GM21381 (cell line): ENCODE measurements around the gene MED17.

ENCODE experiments used
- ATAC-seq: cut with Tn5 transposase; IDR thresholded peaks from one replicate; pipeline ENCODE4 v1.9.1; 2021; ENCODE audit warnings: mild to moderate bottlenecking, moderate library complexity; ENCODE audit not compliant: unreplicated experiment

Gene MED17

DNA sequence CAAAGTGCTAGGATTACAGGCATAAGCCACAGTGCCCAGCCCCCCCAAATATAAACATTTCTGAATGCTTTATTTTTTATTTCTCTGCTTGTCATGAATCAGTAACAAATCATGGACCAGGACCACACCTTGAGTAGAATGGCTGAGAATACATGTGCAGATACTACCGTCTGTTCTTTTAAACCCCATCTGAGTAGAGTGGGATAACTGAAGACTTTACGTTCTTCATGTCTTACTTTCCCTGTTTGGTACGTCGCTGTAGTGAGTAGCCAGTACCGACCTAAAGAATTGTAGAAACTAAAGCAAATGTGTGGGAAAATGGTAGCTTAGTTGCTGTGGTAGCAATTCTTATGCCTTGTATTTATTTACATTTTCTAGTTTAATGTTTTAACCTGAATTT is 29.9 kb downstream of the MED17 start:
- ATAC-seq, result no peak

DNA sequence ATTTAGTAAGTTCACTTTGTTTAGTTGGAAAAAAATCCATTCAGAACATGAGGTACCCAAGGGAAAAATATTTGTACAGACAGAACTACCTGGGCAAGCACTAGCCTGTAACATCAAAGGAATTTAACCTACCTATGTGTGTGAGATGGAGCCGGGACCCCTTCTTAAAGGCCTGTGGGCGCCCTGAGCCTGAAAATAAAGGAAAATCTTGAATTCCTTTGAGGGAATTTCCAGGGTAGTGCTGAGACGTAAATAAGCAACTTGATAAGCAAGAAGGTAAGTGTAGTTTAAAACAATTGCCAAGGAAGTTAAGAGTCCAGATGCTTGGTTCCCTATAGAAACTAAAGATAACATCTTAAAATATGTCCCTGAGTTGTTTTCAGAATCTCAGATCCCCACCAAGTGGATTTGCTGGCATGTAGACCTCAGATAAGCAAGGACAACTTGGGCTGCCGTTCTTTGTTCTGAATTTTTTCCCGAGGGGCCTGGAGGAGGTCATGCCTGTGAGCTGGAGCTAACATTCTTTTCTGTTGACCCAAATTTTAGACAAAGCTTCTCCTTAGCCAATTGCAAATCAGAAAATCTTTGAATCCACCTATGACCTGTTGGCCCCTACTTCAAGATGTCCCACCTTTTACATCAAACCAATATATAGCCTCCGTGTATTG is 31.0 kb downstream of the MED17 start:
- no peak for ATAC-seq

DNA sequence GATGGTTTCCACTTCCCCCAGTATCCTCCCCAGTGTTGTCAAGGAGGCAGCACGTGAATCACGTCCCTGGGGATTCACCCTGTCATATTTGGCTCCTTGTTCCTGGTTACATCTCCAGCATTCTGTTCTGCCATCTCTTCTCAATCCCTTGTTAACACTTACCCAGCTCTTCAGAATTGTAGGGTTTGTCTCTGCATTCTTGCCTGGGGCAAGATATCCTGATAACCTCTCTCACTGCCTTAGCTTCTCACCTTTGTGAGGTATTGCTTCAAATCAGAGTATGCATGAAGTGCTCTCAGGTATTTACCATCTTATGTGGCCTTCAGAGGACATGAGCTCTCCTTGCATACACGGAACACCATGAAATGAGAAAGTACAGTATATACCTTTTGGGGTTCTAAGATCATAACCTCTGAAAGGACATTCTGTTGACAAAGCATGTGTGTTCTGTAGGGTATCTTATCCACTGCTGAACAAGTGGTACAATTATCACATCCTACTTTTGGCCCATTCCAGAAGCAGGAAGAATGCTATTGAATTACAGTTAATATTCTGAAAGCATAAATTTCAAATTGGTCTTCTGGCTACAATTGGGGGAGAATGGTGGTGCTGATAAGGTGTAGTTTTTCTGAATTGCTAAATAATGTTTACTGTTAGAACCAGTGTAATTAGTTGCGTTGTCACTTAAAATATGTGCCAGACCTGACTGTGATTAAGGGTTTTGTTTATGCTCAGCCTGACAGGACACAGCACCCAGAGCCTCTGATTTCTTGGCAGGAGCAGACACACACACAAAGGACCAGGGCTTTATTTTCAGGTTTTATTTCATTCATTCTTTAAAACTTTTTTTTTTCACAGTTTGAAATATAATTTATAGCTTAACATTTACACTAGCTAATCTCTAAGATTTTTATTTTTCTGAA is 33.6 kb downstream of the MED17 start:
- no peak for ATAC-seq

DNA sequence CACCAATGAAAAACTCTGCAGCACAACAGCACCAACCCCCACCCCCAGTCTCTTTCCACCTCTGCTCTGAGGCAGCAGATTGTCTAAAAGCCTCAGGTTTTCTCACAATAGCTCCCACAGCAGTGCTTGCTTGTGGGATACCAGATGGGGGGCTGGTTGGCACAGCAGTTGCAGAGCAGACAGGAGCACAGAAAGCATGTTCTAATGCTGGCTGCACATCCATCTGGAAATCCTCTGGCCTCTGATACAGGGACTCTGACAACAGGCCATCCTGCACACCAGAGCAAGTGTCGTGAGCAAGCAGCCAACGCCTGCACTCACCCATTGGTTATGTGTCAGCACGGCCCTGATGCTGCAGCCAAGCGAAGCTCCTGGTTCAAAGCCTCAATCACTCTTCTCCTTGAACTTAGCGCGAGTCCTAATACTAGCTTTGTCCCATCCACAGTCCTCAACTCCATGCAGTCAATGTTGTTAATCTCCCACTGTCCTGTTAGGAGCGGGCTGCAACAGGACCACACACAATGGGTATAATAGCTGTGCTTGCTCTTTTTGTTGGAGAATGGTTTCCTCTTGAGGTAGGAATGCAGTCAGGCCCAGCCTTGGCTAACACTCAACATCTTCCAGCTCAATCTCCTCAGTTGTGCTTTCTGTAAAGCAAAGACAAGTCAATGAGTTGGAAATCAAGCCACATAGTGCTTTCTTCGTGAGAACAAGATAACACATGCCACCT is 36.0 kb downstream of the MED17 start:
- no peak for ATAC-seq

DNA sequence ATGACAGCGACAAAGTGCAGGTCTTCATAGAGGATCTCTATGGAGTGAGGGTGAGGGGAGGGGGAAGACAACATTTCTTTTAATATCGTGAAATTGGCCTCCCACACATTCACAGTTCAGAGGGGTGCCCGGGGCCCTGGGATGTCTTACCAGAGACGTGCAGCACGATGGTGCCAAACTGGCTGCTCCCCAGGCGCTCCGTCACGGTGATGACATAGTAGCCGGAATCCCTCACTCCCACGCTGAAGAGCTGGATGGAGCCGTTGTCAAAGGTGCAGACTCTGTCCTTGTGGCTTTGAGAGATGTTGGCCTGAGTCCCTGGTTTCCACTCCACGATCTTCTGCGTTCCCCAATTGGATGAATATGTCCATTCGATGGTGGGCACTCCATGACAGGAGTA is 36.8 kb downstream of the MED17 start:
- no peak for ATAC-seq

DNA sequence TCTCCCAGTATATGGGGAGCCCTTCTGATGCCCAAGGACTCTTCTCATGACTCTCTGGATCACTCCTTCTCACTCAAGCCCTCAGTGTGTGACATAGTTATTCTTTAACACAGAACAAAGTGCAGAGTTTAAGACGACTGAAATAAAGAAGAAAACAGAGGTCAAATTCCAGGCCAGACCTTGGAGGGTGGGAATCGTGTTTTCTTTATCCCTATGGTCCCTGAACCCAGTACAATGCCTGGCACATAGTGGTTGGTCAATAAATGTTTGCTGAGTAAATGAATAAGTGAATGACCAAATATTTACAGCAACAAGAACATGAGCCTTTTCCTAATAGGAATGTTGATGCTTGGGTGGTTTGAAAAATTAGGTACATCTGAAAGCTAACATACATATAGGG is 37.5 kb downstream of the MED17 start:
- ATAC-seq, result no peak

DNA sequence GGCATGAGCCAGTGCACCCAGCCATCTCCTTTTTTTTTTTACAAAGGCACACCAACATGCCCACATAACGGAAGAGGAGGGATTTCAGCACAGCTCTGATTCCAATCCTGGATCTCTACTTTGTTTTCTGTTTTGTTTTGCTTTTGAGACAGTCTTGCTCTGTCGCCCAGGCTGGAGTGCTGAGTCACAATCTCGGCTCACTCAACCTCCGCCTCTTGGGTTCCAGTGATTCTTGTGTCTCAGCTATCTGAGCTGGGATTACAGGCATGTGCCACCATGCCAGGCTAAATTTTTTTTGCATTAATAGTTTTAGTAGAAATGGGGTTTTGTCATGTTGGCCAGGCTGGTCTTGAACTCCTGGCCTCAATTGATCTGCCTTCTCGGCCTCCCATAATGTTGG is 38.3 kb downstream of the MED17 start:
- ATAC-seq, result no peak

DNA sequence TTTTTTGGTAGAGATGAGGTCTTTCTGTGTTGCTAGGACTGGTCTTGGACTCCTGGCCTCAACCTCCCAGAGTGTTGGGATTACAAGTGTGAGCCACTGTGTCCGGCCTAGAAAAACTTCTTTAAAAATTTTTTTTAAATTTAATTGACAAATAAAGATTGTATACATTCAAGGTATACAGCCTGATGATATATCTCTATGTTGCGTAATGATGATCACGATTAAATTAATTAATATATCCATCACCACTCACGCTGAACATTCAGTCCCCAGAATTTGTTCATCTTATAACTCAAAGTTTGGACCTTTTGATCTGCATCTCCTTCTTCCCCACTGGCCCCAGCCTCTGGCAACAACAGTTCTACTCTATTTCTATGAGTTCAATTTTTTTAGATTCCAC is 39.1 kb downstream of the MED17 start:
- no peak for ATAC-seq

DNA sequence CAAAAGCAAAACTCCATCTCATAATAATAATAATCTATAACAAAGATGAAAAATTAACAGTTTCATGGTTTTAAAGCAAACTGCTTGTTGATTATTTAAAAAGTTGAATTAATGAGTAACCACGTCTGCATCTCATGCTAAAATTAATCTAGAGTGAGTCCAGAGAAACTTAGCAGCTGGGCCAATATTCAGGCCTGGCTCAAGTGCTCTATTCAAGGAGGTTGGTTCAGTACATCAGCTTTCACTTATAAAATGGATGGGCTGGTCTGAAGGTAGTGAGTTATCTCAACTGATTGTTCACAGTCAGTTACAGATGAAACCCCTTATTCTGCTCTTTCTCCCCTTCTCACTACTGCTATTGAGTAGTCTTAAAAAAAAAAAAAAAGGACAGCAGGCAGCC is 43.3 kb downstream of the MED17 start:
- no peak for ATAC-seq

DNA sequence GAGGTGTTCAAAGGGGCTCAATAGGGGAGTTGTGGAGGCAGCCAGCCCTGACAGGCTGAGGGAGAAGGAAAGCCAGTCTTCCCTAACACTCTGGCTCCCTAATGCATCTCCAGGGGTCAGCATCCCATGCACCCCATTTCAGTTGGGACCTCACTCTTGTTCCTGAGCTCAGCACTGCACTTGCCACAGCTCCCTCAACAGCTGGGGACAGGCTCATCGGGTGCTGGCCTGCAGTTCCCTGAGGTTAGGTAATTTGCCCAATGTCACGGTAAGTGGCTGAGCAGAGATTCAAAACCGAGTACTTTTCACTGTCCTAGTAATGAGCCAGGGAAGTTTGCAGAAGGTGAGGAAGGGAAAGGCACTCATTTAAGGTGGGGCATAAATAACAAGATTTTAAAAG is 45.5 kb downstream of the MED17 start:
- no peak for ATAC-seq

DNA sequence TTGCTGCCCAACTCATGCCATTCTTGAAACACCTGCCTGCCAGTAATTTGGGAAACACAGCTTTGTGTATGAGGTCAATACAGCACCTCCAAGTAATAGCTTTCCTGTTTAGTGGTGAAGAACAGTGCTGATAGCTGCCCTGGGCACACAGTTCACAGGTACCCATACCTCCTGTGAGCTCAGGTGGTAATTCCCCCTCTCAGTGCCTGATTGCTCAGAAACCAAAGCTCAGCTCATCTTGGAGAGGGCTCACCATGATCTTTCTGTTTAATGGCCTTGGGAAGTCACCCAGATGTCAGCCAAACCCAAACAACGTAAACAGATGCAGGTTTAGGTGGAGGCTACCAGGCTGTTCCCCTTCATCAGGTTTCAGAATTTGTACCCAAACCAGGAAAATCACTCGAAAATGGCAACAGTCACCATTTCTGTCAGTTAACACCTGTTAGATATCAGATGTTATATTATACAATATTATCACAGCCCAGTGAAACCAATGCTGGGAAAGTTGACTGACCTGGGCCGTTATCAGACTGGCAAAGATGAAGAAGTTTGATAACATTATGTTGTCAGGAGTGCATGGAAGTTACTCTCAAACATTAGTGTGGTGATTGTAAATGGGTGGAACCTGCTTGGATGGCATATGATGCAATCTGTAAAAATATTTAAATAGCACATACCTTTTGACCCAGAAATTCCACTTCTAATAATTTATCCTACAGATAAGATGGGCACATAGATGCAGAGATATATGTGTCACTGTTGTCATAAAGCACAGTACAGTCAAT is 47.5 kb downstream of the MED17 start:
- no peak for ATAC-seq

DNA sequence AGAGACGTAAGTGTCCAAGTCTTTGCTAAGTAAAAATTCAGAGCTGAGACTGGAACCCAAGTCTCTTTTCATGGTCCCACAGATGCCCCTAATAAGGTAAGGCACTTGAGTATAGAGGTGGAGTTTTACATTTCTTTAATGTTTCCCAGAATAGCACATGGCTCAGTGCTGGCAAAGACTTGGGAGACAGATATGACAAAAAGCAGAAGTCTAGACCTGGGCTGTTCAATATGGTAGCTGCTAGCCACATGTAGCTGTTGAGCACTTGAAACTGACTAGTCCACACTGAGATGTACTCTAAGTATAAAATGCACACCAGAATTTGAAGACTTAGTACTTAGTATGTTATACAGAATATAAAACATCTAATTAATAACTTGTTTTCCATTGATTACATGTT is 48.7 kb downstream of the MED17 start:
- ATAC-seq, result no peak

DNA sequence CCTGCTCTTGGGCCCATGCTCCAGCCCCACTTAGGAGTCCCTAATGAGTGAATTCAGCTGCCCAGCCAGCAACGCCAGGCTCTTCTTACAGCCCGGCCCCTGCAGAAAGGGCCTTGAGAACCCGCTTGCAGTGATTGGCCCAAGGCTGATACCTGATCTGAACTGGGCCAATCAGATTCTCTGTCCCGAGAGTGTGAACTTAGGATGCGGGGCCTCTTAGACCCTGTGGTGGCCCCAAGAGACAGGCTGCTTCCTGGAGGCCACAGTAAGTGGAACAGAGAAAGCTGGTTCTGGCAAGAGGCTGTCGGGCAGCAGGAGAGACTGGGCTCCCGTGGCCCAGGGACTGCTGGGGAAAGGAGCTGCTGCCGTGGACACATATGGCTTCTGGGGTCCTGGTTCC is 54.9 kb downstream of the MED17 start:
- no peak for ATAC-seq

DNA sequence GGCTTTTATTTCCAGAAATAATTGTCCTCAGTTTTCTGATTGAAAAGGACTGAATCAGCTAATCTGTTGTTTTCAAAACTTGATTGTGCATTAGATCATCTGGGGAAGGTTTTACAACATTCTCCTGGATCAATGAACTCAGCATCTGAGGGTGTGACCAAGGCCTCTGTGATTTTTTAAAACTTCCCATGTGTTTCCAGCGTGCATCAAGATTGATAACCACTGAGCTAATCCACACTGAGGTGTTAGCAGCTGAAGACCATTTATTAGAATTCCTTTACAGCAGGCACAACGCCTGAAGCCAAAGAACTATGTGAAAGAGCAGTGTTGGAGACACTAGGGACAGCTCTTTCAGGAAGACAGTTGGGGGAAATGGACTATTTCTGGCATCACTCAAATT is 56.1 kb downstream of the MED17 start:
- no peak for ATAC-seq

DNA sequence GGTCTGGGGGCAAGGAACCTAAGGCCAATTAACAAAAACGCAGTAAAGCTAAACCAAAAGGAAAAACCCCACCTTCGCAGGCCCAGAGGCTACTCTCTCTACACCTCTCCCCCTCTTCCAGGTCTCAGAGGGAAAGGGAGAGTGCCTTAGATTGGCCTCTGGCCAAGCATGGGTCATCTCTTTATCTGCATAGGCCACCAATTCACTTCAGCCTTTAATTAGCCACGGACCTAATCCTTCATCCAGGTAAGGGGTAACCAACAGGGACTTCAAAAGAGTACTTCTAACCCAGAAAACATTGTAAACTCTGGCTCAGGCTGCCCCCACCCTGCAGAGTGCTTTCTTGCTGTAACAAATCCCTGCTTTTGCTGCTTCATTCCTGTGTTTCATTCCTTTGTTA is 56.9 kb downstream of the MED17 start:
- ATAC-seq, result no peak

DNA sequence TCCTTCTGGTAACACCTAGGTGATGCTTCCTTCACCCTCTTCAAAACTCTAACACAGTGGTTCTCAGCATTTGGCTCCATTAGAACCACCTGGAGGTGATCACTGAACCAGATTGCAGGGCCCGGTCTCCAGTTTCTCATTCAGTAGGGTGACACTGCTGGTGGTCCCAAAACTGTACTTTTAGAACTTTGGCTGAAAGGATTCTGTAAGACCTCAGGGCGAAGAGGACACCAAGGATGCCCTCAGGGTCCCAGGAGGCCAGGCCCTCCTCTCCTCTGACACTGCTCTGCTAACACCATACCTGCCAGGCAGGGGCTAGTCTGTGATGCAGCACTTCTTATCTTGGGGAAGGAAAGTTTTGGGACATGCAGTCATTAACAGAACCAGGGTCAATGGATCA is 57.4 kb downstream of the MED17 start:
- ATAC-seq, result no peak

DNA sequence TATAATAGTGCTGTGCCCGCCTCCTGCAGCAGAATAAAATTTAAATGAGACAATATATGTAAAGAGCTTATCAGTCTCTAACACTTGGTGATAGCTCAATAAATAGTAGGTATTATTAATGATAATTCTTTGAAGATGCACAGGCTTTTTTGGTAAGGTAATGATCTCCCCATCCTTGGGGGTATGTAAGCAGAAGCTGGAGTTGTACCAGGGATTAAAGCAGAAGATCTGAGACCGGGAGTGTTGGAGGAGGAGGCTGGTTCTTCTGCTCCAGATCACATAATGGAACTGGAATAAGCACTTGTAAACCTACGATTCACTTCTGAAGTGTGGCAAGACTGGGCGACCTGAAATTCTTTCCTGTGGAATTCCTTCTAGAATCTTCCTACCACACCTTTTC is 58.0 kb downstream of the MED17 start:
- ATAC-seq, result no peak

DNA sequence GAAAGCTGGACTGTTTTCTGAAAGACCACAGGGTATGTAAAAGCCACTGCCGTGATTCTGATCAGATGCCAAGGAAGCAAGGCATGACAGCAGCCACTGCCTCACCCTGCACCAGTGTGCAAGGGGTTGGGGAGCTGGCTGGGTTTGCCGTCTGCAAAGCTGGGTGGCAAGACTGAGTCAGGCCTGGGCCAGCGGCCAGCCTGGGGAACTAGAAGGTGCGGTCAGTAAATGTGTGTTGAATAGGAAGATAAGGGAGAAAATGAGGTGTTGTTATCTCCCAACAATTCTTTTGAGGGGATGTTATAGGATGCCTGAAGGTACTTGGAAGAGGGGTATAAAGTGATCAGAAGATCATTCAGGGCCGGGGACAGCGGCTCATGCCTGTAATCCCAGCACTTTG is 58.4 kb downstream of the MED17 start:
- ATAC-seq, result no peak

DNA sequence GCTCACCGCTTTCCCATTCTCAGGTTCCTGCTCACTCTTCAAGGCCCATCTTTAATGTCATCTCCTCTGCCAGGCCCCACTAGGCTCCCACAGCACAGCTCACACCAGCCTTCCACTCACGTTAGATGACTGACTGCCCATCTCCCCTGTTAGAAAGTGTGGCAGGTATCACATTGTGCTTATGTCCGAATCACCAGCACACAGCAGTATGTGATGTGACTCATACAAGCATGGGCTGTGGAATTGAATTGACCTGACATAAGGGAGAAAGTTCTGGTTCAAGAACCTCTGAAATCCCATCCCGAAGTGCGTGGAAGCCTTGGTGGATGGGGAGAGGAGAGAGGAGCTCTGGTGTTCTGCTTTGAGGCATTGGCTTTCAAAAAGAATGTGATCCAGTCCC is 59.8 kb downstream of the MED17 start:
- ATAC-seq, result no peak

DNA sequence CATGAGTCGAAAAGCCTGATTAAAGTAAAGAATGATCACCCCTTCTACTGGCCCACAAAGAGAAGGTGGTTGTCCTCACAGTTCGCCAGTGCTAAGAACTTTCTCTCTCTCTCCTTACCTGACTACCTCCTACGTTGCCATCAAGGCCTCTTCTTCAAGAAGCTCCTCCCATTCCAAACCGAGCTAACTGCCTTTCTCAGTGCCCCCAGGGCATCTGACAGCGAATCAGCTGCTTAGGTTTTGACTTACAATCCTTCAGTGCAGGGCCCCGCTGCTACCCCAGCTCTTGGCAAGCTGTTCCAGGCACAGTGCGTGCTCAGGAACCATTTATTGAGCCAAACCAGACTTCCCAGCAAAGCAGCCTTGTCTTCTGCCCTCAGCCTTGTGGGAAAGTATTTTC is 60.5 kb downstream of the MED17 start:
- no peak for ATAC-seq
